PFSK-1 (cell line): ENCODE results near the gene SATB1.
A peak's percentile ranks its signal among the peaks of the same experiment; 100 is the strongest.

Source experiments
- FOXP2 ChIP-seq: optimal IDR thresholded peaks from 2 replicates; pipeline ENCODE3; 2011; ENCODE audit warnings: borderline replicate concordance, control low read depth, inconsistent platforms; ENCODE audit not compliant: insufficient read depth; ENCODE audit errors: extremely low read length, extremely low read depth
- POLR2AphosphoS5 ChIP-seq: IDR thresholded peaks from 2 replicates; pipeline ENCODE4 v1.6.1; 2012; ENCODE audit warnings: low read depth, mild to moderate bottlenecking, control low read depth, low read length, moderate library complexity
- SIN3A ChIP-seq: IDR thresholded peaks from 2 replicates; pipeline ENCODE4 v1.6.1; 2012; ENCODE audit warnings: mild to moderate bottlenecking, low read length, moderate library complexity, borderline replicate concordance; ENCODE audit not compliant: insufficient read depth
- TAF1 ChIP-seq: IDR thresholded peaks from 2 replicates; pipeline ENCODE4 v1.6.1; 2012; ENCODE audit warnings: low read length, control low read depth, borderline replicate concordance; ENCODE audit not compliant: insufficient read depth
- TF ChIP-seq, protein P1 (sequence below), 2 experiments: IDR thresholded peaks; 2 replicates each; pipeline versions ENCODE4 v1.6.1 to v1.8.0; 2011 to 2012; ENCODE audit warnings: low read depth in 2 of 2, low read length in 2 of 2, control low read depth in 1 of 2, inconsistent platforms in 1 of 2, mild to moderate bottlenecking in 1 of 2, moderate library complexity in 1 of 2; ENCODE audit not compliant: insufficient read depth in 1 of 2

Gene SATB1

DNA sequence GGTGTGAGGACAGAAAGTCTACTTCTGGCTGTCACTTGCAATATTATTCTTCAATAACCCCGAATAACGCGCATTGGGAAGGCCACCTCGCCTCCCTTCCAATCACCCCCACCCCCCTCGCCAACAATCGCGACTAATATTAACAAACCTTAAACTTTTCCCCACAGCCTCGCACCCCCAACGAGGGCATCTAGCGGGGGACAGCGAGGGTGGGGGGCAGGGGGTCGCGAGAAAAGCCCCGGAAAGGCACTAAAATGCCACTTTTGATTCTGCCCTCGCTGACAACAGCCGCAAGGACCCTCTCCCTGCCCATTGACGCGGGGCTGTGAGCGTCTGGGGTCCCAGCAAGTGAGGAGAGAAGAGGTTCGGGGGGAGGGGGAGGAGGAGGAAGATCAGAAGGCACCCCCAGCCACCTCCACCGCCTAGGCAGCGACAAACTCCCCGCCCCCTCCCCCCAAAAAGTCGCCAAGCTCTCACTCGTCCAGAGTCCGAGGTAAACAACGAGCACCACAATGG, 868 bp downstream of the SATB1 start:
- TF ChIP-seq POLR2AphosphoS5 (no peak), SIN3A (no peak), TAF1 (no peak), FOXP2 (no peak)
- TF ChIP-seq, protein P1, sequence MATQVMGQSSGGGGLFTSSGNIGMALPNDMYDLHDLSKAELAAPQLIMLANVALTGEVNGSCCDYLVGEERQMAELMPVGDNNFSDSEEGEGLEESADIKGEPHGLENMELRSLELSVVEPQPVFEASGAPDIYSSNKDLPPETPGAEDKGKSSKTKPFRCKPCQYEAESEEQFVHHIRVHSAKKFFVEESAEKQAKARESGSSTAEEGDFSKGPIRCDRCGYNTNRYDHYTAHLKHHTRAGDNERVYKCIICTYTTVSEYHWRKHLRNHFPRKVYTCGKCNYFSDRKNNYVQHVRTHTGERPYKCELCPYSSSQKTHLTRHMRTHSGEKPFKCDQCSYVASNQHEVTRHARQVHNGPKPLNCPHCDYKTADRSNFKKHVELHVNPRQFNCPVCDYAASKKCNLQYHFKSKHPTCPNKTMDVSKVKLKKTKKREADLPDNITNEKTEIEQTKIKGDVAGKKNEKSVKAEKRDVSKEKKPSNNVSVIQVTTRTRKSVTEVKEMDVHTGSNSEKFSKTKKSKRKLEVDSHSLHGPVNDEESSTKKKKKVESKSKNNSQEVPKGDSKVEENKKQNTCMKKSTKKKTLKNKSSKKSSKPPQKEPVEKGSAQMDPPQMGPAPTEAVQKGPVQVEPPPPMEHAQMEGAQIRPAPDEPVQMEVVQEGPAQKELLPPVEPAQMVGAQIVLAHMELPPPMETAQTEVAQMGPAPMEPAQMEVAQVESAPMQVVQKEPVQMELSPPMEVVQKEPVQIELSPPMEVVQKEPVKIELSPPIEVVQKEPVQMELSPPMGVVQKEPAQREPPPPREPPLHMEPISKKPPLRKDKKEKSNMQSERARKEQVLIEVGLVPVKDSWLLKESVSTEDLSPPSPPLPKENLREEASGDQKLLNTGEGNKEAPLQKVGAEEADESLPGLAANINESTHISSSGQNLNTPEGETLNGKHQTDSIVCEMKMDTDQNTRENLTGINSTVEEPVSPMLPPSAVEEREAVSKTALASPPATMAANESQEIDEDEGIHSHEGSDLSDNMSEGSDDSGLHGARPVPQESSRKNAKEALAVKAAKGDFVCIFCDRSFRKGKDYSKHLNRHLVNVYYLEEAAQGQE (IDR thresholded peaks at IDR 0.05; ENCODE audit: insufficient read depth in 1 of 2, low read depth in 2 of 2, low read length in 2 of 2): no peak

DNA sequence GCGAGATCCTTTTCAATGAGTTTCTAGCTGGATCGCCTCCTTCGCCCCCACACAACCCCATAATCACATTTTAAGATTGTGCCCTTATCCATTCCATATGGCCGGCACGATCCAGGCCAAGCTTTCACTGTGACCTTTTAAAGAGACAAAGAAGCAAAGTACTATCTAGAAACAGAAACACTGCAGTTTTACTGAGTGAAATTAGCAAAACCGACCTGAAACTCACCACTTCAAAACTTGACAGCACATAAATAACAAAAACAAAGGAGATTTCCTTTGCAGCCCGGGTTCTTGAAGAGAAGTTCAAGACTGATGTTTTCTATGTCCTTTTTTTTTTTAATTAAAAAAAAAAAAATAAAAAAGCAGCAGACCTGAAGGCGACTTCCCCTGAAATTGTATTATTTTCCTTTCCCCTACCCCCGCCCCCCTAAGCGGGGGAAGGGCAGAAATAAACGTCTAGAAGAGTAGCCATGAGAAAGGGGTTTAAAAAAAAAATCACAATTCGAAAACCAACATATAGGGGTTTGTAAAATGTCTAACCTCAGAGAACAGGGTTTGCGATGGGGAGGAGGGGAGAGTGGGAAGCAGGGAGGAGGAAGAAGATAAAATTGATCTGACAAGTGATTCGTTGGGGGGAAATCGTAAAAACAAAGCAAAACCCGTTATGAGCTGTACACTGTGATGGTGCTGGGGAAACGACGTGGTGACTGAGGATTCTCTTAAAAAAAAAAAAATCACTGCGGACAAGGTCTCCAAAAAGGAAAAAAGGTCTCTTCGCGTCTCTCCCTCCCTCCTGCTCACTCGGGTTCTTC, 1.5 kb downstream of the SATB1 start:
- TF ChIP-seq TAF1 (no peak), SIN3A (0 out of 2 replicates have a peak, but pooled peaks have one; percentile 38)

DNA sequence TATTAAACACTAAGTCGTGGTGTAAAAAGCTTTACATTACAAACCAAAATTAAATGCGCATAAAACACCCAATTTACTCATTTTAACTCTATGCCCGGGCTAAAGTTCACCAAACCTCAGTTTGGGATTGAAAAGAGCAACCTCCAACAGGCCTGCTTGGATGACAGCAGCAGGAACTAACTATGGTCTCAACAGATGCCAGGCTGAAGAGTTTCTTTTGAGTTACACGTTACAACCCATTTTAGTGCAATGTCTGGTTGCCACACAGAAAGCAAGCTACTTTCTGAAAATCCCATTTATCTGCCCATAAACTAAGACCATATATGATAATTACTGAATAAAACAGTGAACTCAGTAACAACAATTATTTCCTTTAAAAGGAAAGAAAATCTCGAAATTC, 2.2 kb downstream of the SATB1 start:
- TF ChIP-seq POLR2AphosphoS5: no peak

- TF ChIP-seq TAF1 (no peak), FOXP2 (no peak), SIN3A (no peak), POLR2AphosphoS5 (no peak)
- TF ChIP-seq, protein P1 (IDR thresholded peaks at IDR 0.05; ENCODE audit: insufficient read depth in 1 of 2, low read depth in 2 of 2, low read length in 2 of 2): no peak
Observed at GRCh38 chr3:18420555-18420954, 4.6 kb downstream of the SATB1 start.

GRCh38 chr3:18419232-18419631, 5.9 kb downstream of the SATB1 start:
- TF ChIP-seq FOXP2 (no peak), POLR2AphosphoS5 (no peak), SIN3A (no peak), TAF1 (no peak)
- TF ChIP-seq, protein P1 (IDR thresholded peaks at IDR 0.05; ENCODE audit: insufficient read depth in 1 of 2, low read depth in 2 of 2, low read length in 2 of 2): no peak

DNA sequence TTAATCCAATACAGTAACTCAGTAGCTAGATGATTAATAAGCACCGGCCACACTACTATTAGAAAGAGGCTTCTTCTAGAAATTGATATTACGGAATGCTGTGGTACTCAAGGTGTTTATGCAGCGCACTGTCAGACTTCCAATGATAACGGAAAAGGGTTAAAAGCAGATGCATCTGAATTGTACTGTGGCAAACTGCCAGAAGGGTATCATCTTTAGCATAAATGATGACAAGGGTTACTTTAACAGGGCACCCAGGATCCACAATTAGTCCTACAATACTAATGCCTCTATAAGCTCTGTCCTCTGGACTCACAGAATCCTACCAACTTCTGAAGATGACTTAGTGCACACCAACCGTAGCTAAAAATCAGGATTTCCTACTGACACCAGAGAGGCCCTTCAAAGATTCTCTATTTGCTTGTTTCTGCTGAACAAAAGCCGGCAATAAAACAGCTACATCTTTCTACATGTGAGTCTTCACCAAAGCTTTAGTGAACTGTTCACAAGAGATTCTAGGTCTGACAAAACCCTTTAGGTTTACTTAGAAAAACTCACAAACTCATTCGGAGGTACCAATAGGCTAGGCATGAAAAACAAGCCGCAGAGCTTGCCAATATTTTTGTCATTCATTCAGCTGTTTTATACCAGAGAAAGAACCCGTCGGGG, 7.1 kb downstream of the SATB1 start:
- TF ChIP-seq FOXP2 (no peak), TAF1 (no peak), SIN3A (no peak), POLR2AphosphoS5 (no peak)
- TF ChIP-seq, protein P1 (IDR thresholded peaks at IDR 0.05; ENCODE audit: insufficient read depth in 1 of 2, low read depth in 2 of 2, low read length in 2 of 2): no peak
